MCF 10A (cell line): ENCODE measurements around the gene SULT1C2. TPM values are rescaled to one million over a fixed set of nuclear protein-coding genes. Genes with fewer than 3 reads are reported as not detected.

Source experiments
- BruUV-seq: library from RNA; stranded (reverse); fragments of 400-500 nt; replicated peaks from 2 replicates; lab custom pipeline; 2021; lab: Mats Ljungman, UMichigan
- CTCF ChIA-PET: fragments of 300-600 bp; sonication (Branson Sonifier 250); formaldehyde crosslinking; extraction: SDS; loops from one replicate; lab custom pipeline; 2021; ENCODE audit warnings: antibody characterized with exemption, inconsistent platforms; lab: Yijun Ruan, JAX
- POLR2A ChIA-PET: fragments of 300-600, 350-650 bp; sonication (Branson Sonifier 250); formaldehyde crosslinking; extraction: SDS; loops from one replicate; lab custom pipeline; 2020; ENCODE audit warnings: antibody characterized with exemption, inconsistent platforms; lab: Yijun Ruan, JAX
- DNase-seq: peaks from one replicate; pipeline ENCODE4 v3.0.0-alpha.2; 2018; ENCODE audit not compliant: unreplicated experiment
- H3K27ac Mint-ChIP-seq: one replicate; pipeline ENCODE4 v1.8.0; 2022; ENCODE audit warnings: mild to moderate bottlenecking, low read depth, mixed read lengths; ENCODE audit not compliant: unreplicated experiment
- H3K27me3 Mint-ChIP-seq: one replicate; pipeline ENCODE4 v1.8.0; 2022; ENCODE audit warnings: mixed read lengths; ENCODE audit not compliant: insufficient read depth, unreplicated experiment
- H3K36me3 Mint-ChIP-seq: one replicate; pipeline ENCODE4 v1.8.0; 2022; ENCODE audit warnings: mild to moderate bottlenecking, moderate library complexity, mixed read lengths; ENCODE audit not compliant: insufficient read depth, unreplicated experiment
- H3K4me1 Mint-ChIP-seq: one replicate; pipeline ENCODE4 v1.8.0; 2022; ENCODE audit warnings: mixed read lengths; ENCODE audit not compliant: insufficient read depth, unreplicated experiment
- H3K4me3 Mint-ChIP-seq: one replicate; pipeline ENCODE4 v1.8.0; 2022; ENCODE audit warnings: mild to moderate bottlenecking, moderate library complexity, mixed read lengths; ENCODE audit not compliant: unreplicated experiment
- H3K9me3 Mint-ChIP-seq: one replicate; pipeline ENCODE4 v1.8.0; 2022; ENCODE audit warnings: mixed read lengths; ENCODE audit not compliant: unreplicated experiment
- intact Hi-C: fragments of 100-400 bp; cut with micrococcal nuclease; formaldehyde crosslinking; loops from 2 replicates; pipeline ENCODE4 v1.14.1; 2022
- total RNA-seq: library from RNA; stranded (reverse); gene quantifications from 2 replicates; pipeline ENCODE4 v1.2.3, GENCODE V29; 2022
- TF ChIP-seq, protein P1 (sequence below): fragments of 200-600 bp; IDR thresholded peaks from one replicate; pipeline ENCODE4 v1.8.0; 2022; ENCODE audit warnings: antibody characterized with exemption, mild to moderate bottlenecking; ENCODE audit not compliant: unreplicated experiment

Gene SULT1C2
- total RNA-seq, 1 experiment from 2014 or later: not detected

DNA sequence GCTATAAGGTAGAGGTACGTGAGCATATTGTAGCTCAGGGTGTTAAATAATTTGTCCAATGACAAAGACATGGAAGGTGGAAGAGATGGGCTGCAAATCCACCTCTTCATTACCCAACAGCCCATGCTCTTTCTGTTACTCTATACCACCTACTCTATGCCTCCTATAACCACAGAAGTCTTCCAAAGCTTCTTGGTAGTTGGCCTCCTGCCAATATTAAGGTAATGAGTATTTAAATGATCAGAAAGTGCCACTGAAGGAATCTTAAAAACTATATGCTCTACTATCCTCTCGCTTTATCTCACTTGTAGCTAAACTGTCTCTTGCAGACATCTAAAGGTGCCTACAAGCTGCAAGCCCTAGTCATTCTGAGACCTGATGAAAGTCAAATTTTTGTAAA is 41.1 kb downstream of the SULT1C2 start:
- peaks cover 9% of the 10 kb centered on the region for H3K4me1 Mint-ChIP-seq
- H3K9me3 Mint-ChIP-seq: no peaks in the 10 kb centered on the region
- CTCF ChIA-PET: interaction anchor here (1.0 kb wide), 1 partner anchor 307 kb away, joined by 3 read pairs; no protein-coding TSS in a partner anchor
- POLR2A ChIA-PET: interaction anchor here (0.7 kb wide), 1 partner anchor 1061 kb away, joined by 3 read pairs; no protein-coding TSS in a partner anchor
- intact Hi-C loops: no loop called here
- H3K36me3 Mint-ChIP-seq: no peaks in the 10 kb centered on the region
- no peak for DNase-seq
- TF ChIP-seq, protein P1, sequence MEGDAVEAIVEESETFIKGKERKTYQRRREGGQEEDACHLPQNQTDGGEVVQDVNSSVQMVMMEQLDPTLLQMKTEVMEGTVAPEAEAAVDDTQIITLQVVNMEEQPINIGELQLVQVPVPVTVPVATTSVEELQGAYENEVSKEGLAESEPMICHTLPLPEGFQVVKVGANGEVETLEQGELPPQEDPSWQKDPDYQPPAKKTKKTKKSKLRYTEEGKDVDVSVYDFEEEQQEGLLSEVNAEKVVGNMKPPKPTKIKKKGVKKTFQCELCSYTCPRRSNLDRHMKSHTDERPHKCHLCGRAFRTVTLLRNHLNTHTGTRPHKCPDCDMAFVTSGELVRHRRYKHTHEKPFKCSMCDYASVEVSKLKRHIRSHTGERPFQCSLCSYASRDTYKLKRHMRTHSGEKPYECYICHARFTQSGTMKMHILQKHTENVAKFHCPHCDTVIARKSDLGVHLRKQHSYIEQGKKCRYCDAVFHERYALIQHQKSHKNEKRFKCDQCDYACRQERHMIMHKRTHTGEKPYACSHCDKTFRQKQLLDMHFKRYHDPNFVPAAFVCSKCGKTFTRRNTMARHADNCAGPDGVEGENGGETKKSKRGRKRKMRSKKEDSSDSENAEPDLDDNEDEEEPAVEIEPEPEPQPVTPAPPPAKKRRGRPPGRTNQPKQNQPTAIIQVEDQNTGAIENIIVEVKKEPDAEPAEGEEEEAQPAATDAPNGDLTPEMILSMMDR: no peak
- BruUV-seq: no TSS peak
- H3K27me3 Mint-ChIP-seq: no peaks in the 10 kb centered on the region
- no peak overlapping the region for H3K4me3 Mint-ChIP-seq
- H3K27ac Mint-ChIP-seq: no peak overlapping the region

DNA sequence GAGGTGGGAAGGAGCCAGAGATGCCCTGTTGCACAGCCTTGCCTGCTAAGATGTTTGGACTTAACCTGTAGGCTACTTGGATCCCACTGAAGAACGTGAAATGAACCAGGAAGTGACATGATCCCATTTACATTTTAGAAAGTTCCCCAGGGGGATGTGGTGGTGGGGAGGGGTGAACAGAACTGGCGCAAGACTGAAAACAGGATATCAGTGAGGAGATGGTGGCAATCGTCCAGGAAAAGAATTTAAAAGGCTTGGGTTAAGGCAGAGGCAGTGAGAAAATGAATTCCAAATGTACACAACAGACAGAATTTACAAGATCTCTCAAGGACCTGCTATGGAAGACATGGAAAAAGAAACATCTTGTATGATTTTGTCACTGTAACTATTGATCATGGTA is 42.3 kb downstream of the SULT1C2 start:
- Mint-ChIP-seq H3K4me1 (peaks cover 9% of the 10 kb centered on the region), H3K9me3 (no peaks in the 10 kb centered on the region), H3K36me3 (no peaks in the 10 kb centered on the region), H3K27ac (no peak overlapping the region), H3K27me3 (no peaks in the 10 kb centered on the region), H3K4me3 (no peak overlapping the region)
- DNase-seq: no peak
- CTCF ChIA-PET: no interaction called here
- BruUV-seq: no TSS peak
- intact Hi-C loops: no loop called here
- POLR2A ChIA-PET: no interaction called here
- TF ChIP-seq, protein P1: no peak

DNA sequence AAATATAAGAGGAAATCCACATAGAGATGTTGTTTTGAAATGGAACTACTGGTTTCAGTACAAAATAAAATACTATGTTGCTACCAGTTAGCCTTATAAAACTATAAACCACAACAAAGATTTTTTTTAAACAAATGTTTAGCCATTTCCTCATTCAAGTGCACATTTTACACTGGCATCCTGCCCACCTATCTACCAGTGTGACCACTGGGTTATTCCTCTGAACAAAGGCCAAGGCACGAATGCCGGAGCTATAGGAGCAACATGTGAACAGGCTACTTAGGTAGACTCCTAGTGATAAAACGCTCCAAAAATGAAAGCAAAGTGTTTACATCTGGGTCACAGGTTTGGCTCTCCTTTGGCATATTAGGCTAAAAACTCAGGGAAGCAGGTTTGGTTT is 57.3 kb downstream of the SULT1C2 start:
- Mint-ChIP-seq H3K4me1 (no peaks in the 10 kb centered on the region), H3K9me3 (peaks cover 6% of the 10 kb centered on the region), H3K27me3 (no peaks in the 10 kb centered on the region), H3K36me3 (no peaks in the 10 kb centered on the region), H3K27ac (no peak overlapping the region), H3K4me3 (no peak overlapping the region)
- POLR2A ChIA-PET: interaction anchor here (0.7 to 1.0 kb wide), 2 partner anchors 288 to 291 kb away, joined by 3 to 5 read pairs; no protein-coding TSS in a partner anchor
- CTCF ChIA-PET: interaction anchor here (0.7 to 2.0 kb wide), 2 partner anchors 238 to 789 kb away, joined by 3 to 5 read pairs; no protein-coding TSS in a partner anchor
- intact Hi-C loops: loop anchor here (5.0 kb wide), 1 partner anchor 146 kb away; no protein-coding TSS in a partner anchor
- TF ChIP-seq, protein P1: no peak
- no peak for DNase-seq
- BruUV-seq: no TSS peak

DNA sequence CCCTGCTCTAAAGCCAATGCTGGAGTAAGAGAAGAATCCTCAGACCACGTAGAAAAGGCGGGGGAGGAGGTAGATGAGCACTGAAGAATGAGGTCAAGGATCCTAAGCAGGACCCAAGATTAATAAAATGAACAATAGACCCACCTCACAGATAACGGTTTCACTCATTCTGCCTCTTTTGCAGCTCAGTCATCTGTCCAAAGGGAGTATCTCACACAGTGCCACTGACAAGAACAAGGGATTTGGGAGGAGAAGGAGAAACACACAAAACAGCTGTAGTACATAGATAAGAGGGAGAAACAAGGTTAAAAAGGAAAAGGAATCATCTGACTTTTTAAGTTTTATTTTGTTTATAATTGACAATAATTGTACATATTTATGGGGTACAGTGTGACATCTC is 58.1 kb downstream of the SULT1C2 start:
- no TSS peak for BruUV-seq
- Mint-ChIP-seq H3K4me3 (no peak overlapping the region), H3K36me3 (no peaks in the 10 kb centered on the region), H3K9me3 (peaks cover 6% of the 10 kb centered on the region), H3K27ac (no peak overlapping the region), H3K27me3 (no peaks in the 10 kb centered on the region), H3K4me1 (peaks cover 5% of the 10 kb centered on the region)
- intact Hi-C loops: loop anchor here (5.0 kb wide), 1 partner anchor 145 kb away; no protein-coding TSS in a partner anchor
- no peak for DNase-seq
- POLR2A ChIA-PET: interaction anchor here (0.7 kb wide), 1 partner anchor 290 kb away, joined by 3 read pairs; no protein-coding TSS in a partner anchor
- TF ChIP-seq, protein P1: no peak
- CTCF ChIA-PET: interaction anchor here (0.7 to 2.0 kb wide), 3 partner anchors 237 to 290 kb away, joined by 3 to 5 read pairs (median 3); no protein-coding TSS in a partner anchor
